ENCODE results near the gene MDH2. TPM values are rescaled to one million over a fixed set of nuclear protein-coding genes. Genes with fewer than 3 reads are reported as not detected.

MDH2 gene
- total and polyA plus RNA-seq, 4 donors, result 33.6 to 275 (median 163) TPM

- Histone ChIP-seq H3K4me3 (ENCODE audit: low read depth in 1 of 3, low read length in 3 of 3) (no peak overlapping the region), H3K36me3 (ENCODE audit: control insufficient read depth in 4 of 4, insufficient read depth in 3 of 4, low read depth in 1 of 4, low read length in 3 of 4) (peaks cover 0 to 14% (median 6%) of the 10 kb centered on the region in 4 donors), H3K27ac (ENCODE audit: low read depth in 1 of 2, low read length in 2 of 2) (no peak overlapping the region), H3K9ac (ENCODE audit: low read depth in 1 of 2, low read length in 2 of 2) (no peak overlapping the region), H3K27me3 (ENCODE audit: control insufficient read depth in 4 of 4, insufficient read depth in 4 of 4, low read length in 3 of 4) (no peaks in the 10 kb centered on the region), H3K4me1 (ENCODE audit: control insufficient read depth in 4 of 4, insufficient read depth in 4 of 4, low read length in 3 of 4) (no peaks in the 10 kb centered on the region), H3K9me3 (ENCODE audit: control insufficient read depth in 4 of 4, low read length in 3 of 4) (no peaks in the 10 kb centered on the region)
- 92% methylated on average over 11 of the region's 11 CpGs for WGBS
- DNase-seq (ENCODE audit: low spot score), result no peak
- TF ChIP-seq RAD21 (IDR thresholded peaks at IDR 0.05) (no peak), HNF4G (IDR thresholded peaks at IDR 0.05) (no peak), RXRA (IDR thresholded peaks at IDR 0.05) (no peak), NR2F2 (IDR thresholded peaks at IDR 0.05) (no peak), JUND (IDR thresholded peaks at IDR 0.05) (no peak), GABPA (IDR thresholded peaks at IDR 0.05 in 1 of 2, conservative IDR thresholded peaks at IDR 0.05 in 1 of 2) (no peak), SP1 (IDR thresholded peaks at IDR 0.05) (no peak), ZBTB33 (IDR thresholded peaks at IDR 0.05) (no peak), FOXA2 (IDR thresholded peaks at IDR 0.05) (no peak), YY1 (IDR thresholded peaks at IDR 0.05) (no peak), CTCF (IDR thresholded peaks at IDR 0.05; ENCODE audit: low read depth, low read length, missing input control) (no peak), HNF4A (conservative IDR thresholded peaks at IDR 0.05) (no peak)
Observed at GRCh38 chr7:76009672-76010600, 38.0 kb upstream of the MDH2 start.

GRCh38 chr7:76011442-76011861 is 36.5 kb upstream of the MDH2 start:
- Histone ChIP-seq H3K27ac (ENCODE audit: low read depth in 1 of 2, low read length in 2 of 2) (no peak overlapping the region), H3K4me1 (ENCODE audit: control insufficient read depth in 4 of 4, insufficient read depth in 4 of 4, low read length in 3 of 4) (no peaks in the 10 kb centered on the region), H3K4me3 (ENCODE audit: low read depth in 1 of 3, low read length in 3 of 3) (no peak overlapping the region), H3K9me3 (ENCODE audit: control insufficient read depth in 4 of 4, low read length in 3 of 4) (no peaks in the 10 kb centered on the region), H3K27me3 (ENCODE audit: control insufficient read depth in 4 of 4, insufficient read depth in 4 of 4, low read length in 3 of 4) (no peaks in the 10 kb centered on the region), H3K9ac (ENCODE audit: low read depth in 1 of 2, low read length in 2 of 2) (no peak overlapping the region), H3K36me3 (ENCODE audit: control insufficient read depth in 4 of 4, insufficient read depth in 3 of 4, low read depth in 1 of 4, low read length in 3 of 4) (peaks cover 0 to 10% (median 3%) of the 10 kb centered on the region in 4 donors)
- TF ChIP-seq NR2F2 (IDR thresholded peaks at IDR 0.05) (peak; percentile 20), SP1 (IDR thresholded peaks at IDR 0.05) (peak; percentile 10), MAX (IDR thresholded peaks at IDR 0.05) (no peak), REST (IDR thresholded peaks at IDR 0.05) (no peak), YY1 (IDR thresholded peaks at IDR 0.05) (no peak)
- DNase-seq (ENCODE audit: low spot score), result no peak
- 87% methylated on average over 8 of the region's 8 CpGs for WGBS

Data from liver (tissue), 9 donors.